WTC11 (cell line): ENCODE data around the gene CARS1. TPM values are rescaled to one million over a fixed set of nuclear protein-coding genes. Genes with fewer than 3 reads are reported as not detected.

ENCODE experiments used
- ATAC-seq: fragments of 200-7000 bp; cut with Tn5 transposase; 2 replicates; pipeline ENCODE4 v1.10.0; 2021; ENCODE audit warnings: mild to moderate bottlenecking, moderate library complexity
- CTCF ChIA-PET: fragments of 300-600 bp; sonication (Branson Sonifier 250); formaldehyde crosslinking; loops from one replicate; lab custom pipeline; 2021; ENCODE audit warnings: antibody characterized with exemption; lab: Charles Lee
- POLR2A ChIA-PET: fragments of 350-600 bp; sonication (Branson Sonifier 250); formaldehyde crosslinking; loops from one replicate; lab custom pipeline; 2021; ENCODE audit warnings: antibody characterized with exemption; lab: Charles Lee
- DNase-seq: peaks from one replicate; pipeline ENCODE4 v3.0.0; 2021; ENCODE audit warnings: low spot score
- H3K27ac Mint-ChIP-seq: 2 replicates; pipeline ENCODE4 v1.8.0; 2021; ENCODE audit warnings: mixed read lengths
- H3K27me3 Mint-ChIP-seq: 2 replicates; pipeline ENCODE4 v1.8.0; 2021; ENCODE audit warnings: low read depth, mild to moderate bottlenecking, moderate library complexity, mixed read lengths
- H3K36me3 Mint-ChIP-seq: 2 replicates; pipeline ENCODE4 v1.8.0; 2021; ENCODE audit warnings: mixed read lengths
- H3K4me1 Mint-ChIP-seq: 2 replicates; pipeline ENCODE4 v1.8.0; 2022; ENCODE audit warnings: mixed read lengths
- H3K4me3 Mint-ChIP-seq: 2 replicates; pipeline ENCODE4 v1.8.0; 2021; ENCODE audit warnings: mild to moderate bottlenecking, moderate library complexity, mixed read lengths
- H3K9me3 Mint-ChIP-seq: 2 replicates; pipeline ENCODE4 v1.8.0; 2021; ENCODE audit warnings: mixed read lengths
- ATF1 ChIP-seq: sonication (generic); formaldehyde crosslinking; IDR thresholded peaks from 2 replicates; pipeline ENCODE4 v1.8.1; 2023; ENCODE audit warnings: mild to moderate bottlenecking, moderate library complexity, missing genetic modification reagents
- CREM ChIP-seq: sonication (generic); formaldehyde crosslinking; IDR thresholded peaks from 2 replicates; pipeline ENCODE4 v1.8.1; 2022; ENCODE audit warnings: mild to moderate bottlenecking, missing genetic modification reagents, moderate library complexity
- ELF4 ChIP-seq: sonication (generic); formaldehyde crosslinking; IDR thresholded peaks from 2 replicates; pipeline ENCODE4 v1.8.1; 2022; ENCODE audit warnings: low read depth, mild to moderate bottlenecking, moderate library complexity, missing genetic modification reagents
- ESRRA ChIP-seq: sonication (generic); formaldehyde crosslinking; IDR thresholded peaks from 2 replicates; pipeline ENCODE4 v1.8.1; 2022; ENCODE audit warnings: mild to moderate bottlenecking, missing genetic modification reagents, borderline replicate concordance
- FOXK1 ChIP-seq: sonication (generic); formaldehyde crosslinking; IDR thresholded peaks from 2 replicates; pipeline ENCODE4 v1.8.0; 2022; ENCODE audit warnings: mild to moderate bottlenecking, moderate library complexity, missing genetic modification reagents
- GRHL2 ChIP-seq: fragments of 250-450 bp; sonication (Bioruptor Pico); IDR thresholded peaks from 2 replicates; pipeline ENCODE4 v1.8.0; 2022; ENCODE audit warnings: mild to moderate bottlenecking, moderate library complexity; ENCODE audit not compliant: insufficient replicate concordance, severe bottlenecking
- JUN ChIP-seq: sonication (generic); formaldehyde crosslinking; IDR thresholded peaks from 2 replicates; pipeline ENCODE4 v1.8.0; 2023; ENCODE audit warnings: mild to moderate bottlenecking, missing genetic modification reagents
- MYBL2 ChIP-seq: sonication (generic); formaldehyde crosslinking; IDR thresholded peaks from 2 replicates; pipeline ENCODE4 v1.8.1; 2023; ENCODE audit warnings: mild to moderate bottlenecking, moderate library complexity, missing genetic modification reagents
- NFE2L1 ChIP-seq: sonication (generic); formaldehyde crosslinking; IDR thresholded peaks from 2 replicates; pipeline ENCODE4 v1.8.1; 2023; ENCODE audit warnings: missing genetic modification reagents
- PRRX2 ChIP-seq: fragments of 250-450 bp; sonication (Bioruptor Pico); IDR thresholded peaks from 2 replicates; pipeline ENCODE4 v1.8.0; 2021; ENCODE audit warnings: mild to moderate bottlenecking
- RORB ChIP-seq: fragments of 250-450 bp; sonication (Bioruptor Pico); IDR thresholded peaks from 2 replicates; pipeline ENCODE4 v1.9.0; 2021; ENCODE audit warnings: mild to moderate bottlenecking
- SMAD3 ChIP-seq: sonication (generic); formaldehyde crosslinking; IDR thresholded peaks from 2 replicates; pipeline ENCODE4 v1.8.0; 2022; ENCODE audit warnings: missing genetic modification reagents, mild to moderate bottlenecking, borderline replicate concordance
- SMAD4 ChIP-seq: sonication (generic); formaldehyde crosslinking; IDR thresholded peaks from 2 replicates; pipeline ENCODE4 v1.8.0; 2022; ENCODE audit warnings: mild to moderate bottlenecking, missing genetic modification reagents
- SP1 ChIP-seq: sonication (generic); formaldehyde crosslinking; conservative IDR thresholded peaks from 2 replicates; pipeline ENCODE4 v1.8.1; 2022; ENCODE audit warnings: missing genetic modification reagents
- TCF7 ChIP-seq: sonication (generic); formaldehyde crosslinking; IDR thresholded peaks from 2 replicates; pipeline ENCODE4 v1.8.0; 2022; ENCODE audit warnings: mild to moderate bottlenecking, low read depth, missing genetic modification reagents, moderate library complexity
- TP53 ChIP-seq: sonication (generic); formaldehyde crosslinking; IDR thresholded peaks from 2 replicates; pipeline ENCODE4 v1.8.1; 2023; ENCODE audit warnings: mild to moderate bottlenecking, missing genetic modification reagents
- ZNF416 ChIP-seq: fragments of 250-450 bp; sonication (Bioruptor Pico); IDR thresholded peaks from 2 replicates; pipeline ENCODE4 v1.9.0; 2021; ENCODE audit warnings: mild to moderate bottlenecking, inconsistent platforms
- total RNA-seq: library from RNA; stranded (reverse); gene quantifications from 3 replicates; pipeline ENCODE4 v1.2.3, GENCODE V29; 2021
- TF ChIP-seq, protein P1 (sequence below): fragments of 250-450 bp; sonication (Bioruptor Pico); IDR thresholded peaks from 2 replicates; pipeline ENCODE4 v2.1.2; 2022; ENCODE audit warnings: mild to moderate bottlenecking, moderate library complexity
- TF ChIP-seq, protein P2 (sequence below): sonication (generic); formaldehyde crosslinking; IDR thresholded peaks from 2 replicates; pipeline ENCODE4 v1.8.1; 2022; ENCODE audit warnings: mild to moderate bottlenecking, missing genetic modification reagents, moderate library complexity, borderline replicate concordance
- TF ChIP-seq, protein P3 (sequence below): sonication (generic); formaldehyde crosslinking; IDR thresholded peaks from 2 replicates; pipeline ENCODE4 v1.8.1; 2023; ENCODE audit warnings: mild to moderate bottlenecking, missing genetic modification reagents, borderline replicate concordance
- TF ChIP-seq, protein P4 (sequence below): fragments of 250-450 bp; sonication (Bioruptor Pico); IDR thresholded peaks from 2 replicates; pipeline ENCODE4 v1.9.0; 2021; ENCODE audit warnings: mild to moderate bottlenecking
- TF ChIP-seq, protein P5 (sequence below): sonication (generic); formaldehyde crosslinking; IDR thresholded peaks from 2 replicates; pipeline ENCODE4 v1.8.0; 2022; ENCODE audit warnings: mild to moderate bottlenecking, missing genetic modification reagents

Gene CARS1
- total RNA-seq, 1 experiment from 2014 or later, result 92.0 TPM

DNA sequence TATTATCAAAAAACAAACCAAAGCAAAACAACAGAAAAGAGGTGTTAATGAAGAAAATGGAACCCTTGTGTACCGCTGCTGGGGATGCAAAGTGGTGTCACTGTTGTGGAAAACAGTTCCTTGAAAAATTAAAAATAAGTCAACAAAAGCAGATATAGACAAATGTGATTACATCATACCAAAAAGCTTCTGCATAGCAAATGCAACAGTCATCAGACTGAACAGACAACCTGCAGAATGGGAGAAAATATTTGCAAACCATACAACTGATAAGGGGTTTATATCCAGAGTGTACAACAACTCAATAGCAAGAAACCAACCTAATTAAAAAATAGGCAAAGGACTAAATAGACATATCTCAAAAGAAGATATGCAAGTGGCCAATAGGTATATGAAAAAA, 22.9 kb upstream of the CARS1 start (continued):
- TF ChIP-seq RORB (CRISPR knock-in tag) (no peak), TCF7 (CRISPR knock-in tag) (no peak), ATF1 (CRISPR knock-in tag) (no peak), PRRX2 (CRISPR knock-in tag) (no peak)
- TF ChIP-seq, protein P1, sequence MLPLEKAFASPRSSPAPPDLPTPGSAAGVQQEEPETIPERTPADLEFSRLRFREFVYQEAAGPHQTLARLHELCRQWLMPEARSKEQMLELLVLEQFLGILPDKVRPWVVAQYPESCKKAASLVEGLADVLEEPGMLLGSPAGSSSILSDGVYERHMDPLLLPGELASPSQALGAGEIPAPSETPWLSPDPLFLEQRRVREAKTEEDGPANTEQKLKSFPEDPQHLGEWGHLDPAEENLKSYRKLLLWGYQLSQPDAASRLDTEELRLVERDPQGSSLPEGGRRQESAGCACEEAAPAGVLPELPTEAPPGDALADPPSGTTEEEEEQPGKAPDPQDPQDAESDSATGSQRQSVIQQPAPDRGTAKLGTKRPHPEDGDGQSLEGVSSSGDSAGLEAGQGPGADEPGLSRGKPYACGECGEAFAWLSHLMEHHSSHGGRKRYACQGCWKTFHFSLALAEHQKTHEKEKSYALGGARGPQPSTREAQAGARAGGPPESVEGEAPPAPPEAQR (CRISPR knock-in tag), result no peak
- TF ChIP-seq, protein P2, sequence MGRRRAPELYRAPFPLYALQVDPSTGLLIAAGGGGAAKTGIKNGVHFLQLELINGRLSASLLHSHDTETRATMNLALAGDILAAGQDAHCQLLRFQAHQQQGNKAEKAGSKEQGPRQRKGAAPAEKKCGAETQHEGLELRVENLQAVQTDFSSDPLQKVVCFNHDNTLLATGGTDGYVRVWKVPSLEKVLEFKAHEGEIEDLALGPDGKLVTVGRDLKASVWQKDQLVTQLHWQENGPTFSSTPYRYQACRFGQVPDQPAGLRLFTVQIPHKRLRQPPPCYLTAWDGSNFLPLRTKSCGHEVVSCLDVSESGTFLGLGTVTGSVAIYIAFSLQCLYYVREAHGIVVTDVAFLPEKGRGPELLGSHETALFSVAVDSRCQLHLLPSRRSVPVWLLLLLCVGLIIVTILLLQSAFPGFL (CRISPR knock-in tag), result no peak
- TF ChIP-seq, protein P3, sequence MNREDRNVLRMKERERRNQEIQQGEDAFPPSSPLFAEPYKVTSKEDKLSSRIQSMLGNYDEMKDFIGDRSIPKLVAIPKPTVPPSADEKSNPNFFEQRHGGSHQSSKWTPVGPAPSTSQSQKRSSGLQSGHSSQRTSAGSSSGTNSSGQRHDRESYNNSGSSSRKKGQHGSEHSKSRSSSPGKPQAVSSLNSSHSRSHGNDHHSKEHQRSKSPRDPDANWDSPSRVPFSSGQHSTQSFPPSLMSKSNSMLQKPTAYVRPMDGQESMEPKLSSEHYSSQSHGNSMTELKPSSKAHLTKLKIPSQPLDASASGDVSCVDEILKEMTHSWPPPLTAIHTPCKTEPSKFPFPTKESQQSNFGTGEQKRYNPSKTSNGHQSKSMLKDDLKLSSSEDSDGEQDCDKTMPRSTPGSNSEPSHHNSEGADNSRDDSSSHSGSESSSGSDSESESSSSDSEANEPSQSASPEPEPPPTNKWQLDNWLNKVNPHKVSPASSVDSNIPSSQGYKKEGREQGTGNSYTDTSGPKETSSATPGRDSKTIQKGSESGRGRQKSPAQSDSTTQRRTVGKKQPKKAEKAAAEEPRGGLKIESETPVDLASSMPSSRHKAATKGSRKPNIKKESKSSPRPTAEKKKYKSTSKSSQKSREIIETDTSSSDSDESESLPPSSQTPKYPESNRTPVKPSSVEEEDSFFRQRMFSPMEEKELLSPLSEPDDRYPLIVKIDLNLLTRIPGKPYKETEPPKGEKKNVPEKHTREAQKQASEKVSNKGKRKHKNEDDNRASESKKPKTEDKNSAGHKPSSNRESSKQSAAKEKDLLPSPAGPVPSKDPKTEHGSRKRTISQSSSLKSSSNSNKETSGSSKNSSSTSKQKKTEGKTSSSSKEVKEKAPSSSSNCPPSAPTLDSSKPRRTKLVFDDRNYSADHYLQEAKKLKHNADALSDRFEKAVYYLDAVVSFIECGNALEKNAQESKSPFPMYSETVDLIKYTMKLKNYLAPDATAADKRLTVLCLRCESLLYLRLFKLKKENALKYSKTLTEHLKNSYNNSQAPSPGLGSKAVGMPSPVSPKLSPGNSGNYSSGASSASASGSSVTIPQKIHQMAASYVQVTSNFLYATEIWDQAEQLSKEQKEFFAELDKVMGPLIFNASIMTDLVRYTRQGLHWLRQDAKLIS (CRISPR knock-in tag), result no peak

DNA sequence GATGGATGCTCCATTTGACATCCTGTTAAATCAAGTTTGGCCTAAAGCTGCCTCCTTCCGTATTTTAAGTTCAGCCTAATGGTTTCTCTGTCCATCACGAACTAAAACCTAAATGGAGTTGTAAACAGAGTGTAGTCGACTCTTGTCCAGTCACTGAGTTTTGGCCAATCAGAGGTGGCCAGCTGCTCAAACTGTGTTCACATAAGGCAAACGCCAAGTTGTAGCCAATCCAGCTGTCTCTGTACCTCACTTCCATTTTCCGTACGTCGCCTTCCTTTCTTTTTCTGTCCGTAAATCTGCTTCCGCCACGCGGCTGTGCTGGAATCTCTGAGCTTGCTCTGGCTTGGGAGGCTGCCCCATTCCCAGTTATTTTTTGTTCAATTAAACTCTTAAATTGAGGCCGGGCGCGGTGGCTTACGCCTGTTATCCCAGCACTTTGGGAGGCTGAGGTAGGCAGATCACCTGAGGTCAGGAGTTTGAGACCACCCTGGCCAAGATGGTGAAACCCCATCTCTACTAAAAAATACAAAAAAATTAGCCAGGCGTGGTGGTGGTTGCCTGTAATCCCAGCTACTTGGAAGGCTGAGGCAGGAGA, 20.7 kb upstream of the CARS1 start:
- CTCF ChIA-PET, result interaction anchor here (0.9 to 2.2 kb wide), 3 partner anchors 10 to 41 kb away, joined by 3 to 14 read pairs (median 3); no protein-coding TSS in a partner anchor

More for the DNA sequence above, 20.7 kb upstream of the CARS1 start:
- Mint-ChIP-seq H3K4me3 (no peak overlapping the region), H3K4me1 (0 out of 2 replicates have a peak, but pooled peaks cover 4% of the 10 kb centered on the region), H3K9me3 (no peaks in the 10 kb centered on the region), H3K36me3 (no peaks in the 10 kb centered on the region), H3K27ac (no peak overlapping the region), H3K27me3 (peaks cover 3% of the 10 kb centered on the region; the same call in 1 of the 2 replicates)
- TF ChIP-seq TP53 (CRISPR knock-in tag) (no peak), SP1 (CRISPR knock-in tag) (no peak), SMAD3 (CRISPR knock-in tag) (no peak), FOXK1 (CRISPR knock-in tag) (no peak), CREM (CRISPR knock-in tag) (no peak), ZNF416 (CRISPR knock-in tag) (no peak), ESRRA (no peak), SMAD4 (no peak), MYBL2 (CRISPR knock-in tag) (no peak), JUN (no peak), GRHL2 (no peak), NFE2L1 (no peak), ELF4 (CRISPR knock-in tag) (no peak)
- TF ChIP-seq, protein P4, sequence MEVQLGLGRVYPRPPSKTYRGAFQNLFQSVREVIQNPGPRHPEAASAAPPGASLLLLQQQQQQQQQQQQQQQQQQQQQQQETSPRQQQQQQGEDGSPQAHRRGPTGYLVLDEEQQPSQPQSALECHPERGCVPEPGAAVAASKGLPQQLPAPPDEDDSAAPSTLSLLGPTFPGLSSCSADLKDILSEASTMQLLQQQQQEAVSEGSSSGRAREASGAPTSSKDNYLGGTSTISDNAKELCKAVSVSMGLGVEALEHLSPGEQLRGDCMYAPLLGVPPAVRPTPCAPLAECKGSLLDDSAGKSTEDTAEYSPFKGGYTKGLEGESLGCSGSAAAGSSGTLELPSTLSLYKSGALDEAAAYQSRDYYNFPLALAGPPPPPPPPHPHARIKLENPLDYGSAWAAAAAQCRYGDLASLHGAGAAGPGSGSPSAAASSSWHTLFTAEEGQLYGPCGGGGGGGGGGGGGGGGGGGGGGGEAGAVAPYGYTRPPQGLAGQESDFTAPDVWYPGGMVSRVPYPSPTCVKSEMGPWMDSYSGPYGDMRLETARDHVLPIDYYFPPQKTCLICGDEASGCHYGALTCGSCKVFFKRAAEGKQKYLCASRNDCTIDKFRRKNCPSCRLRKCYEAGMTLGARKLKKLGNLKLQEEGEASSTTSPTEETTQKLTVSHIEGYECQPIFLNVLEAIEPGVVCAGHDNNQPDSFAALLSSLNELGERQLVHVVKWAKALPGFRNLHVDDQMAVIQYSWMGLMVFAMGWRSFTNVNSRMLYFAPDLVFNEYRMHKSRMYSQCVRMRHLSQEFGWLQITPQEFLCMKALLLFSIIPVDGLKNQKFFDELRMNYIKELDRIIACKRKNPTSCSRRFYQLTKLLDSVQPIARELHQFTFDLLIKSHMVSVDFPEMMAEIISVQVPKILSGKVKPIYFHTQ (CRISPR knock-in tag), result no peak
- TF ChIP-seq, protein P3 (CRISPR knock-in tag), result no peak
- TF ChIP-seq, protein P5, sequence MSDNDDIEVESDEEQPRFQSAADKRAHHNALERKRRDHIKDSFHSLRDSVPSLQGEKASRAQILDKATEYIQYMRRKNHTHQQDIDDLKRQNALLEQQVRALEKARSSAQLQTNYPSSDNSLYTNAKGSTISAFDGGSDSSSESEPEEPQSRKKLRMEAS (CRISPR knock-in tag), result no peak
- POLR2A ChIA-PET, result no interaction called here
- DNase-seq, result no peak
- no peak for ATAC-seq
